GM12878 (cell line): ENCODE measurements around the gene CELF6. TPM values are rescaled to one million over a fixed set of nuclear protein-coding genes. Genes with fewer than 3 reads are reported as not detected.
A peak's percentile ranks its signal among the peaks of the same experiment; 100 is the strongest.

Experiments
- CHD2 ChIP-seq: IDR thresholded peaks from 2 replicates; pipeline ENCODE4 v1.6.1; 2011; ENCODE audit warnings: low read depth, low read length, improper control_type of control experiment, borderline replicate concordance
- E4F1 ChIP-seq: fragments of 450-650 bp; IDR thresholded peaks from 2 replicates; pipeline ENCODE4 v1.6.1; 2018; ENCODE audit warnings: borderline replicate concordance, mild to moderate bottlenecking; ENCODE audit not compliant: partially characterized antibody
- ESRRA ChIP-seq: IDR thresholded peaks from 2 replicates; pipeline ENCODE4 v1.6.1; 2012; ENCODE audit warnings: mild to moderate bottlenecking, low read length, improper control_type of control experiment
- ETV6 ChIP-seq, 2 experiments: fragments of 450-650 bp in 1 of 2; IDR thresholded peaks in 1 of 2; conservative IDR thresholded peaks in 1 of 2; 2 replicates each; pipeline ENCODE4 v1.6.1; 2014; ENCODE audit warnings: antibody characterized with exemption in 1 of 2, borderline replicate concordance in 1 of 2, low read depth in 1 of 2, mild to moderate bottlenecking in 1 of 2, moderate library complexity in 1 of 2
- HDAC6 ChIP-seq: fragments of 200-600 bp; sonication (generic); IDR thresholded peaks from one replicate; pipeline ENCODE4 v1.8.0; 2017; ENCODE audit warnings: antibody characterized with exemption; ENCODE audit not compliant: unreplicated experiment
- IRF4 ChIP-seq: IDR thresholded peaks from 2 replicates; pipeline ENCODE4 v1.6.1; 2011; ENCODE audit warnings: low read depth, low read length
- KDM1A ChIP-seq: fragments of 200-600 bp; sonication (generic); IDR thresholded peaks from 2 replicates; pipeline ENCODE4 v1.6.1; 2016; ENCODE audit warnings: borderline replicate concordance
- MYB ChIP-seq: fragments of 150-350 bp; IDR thresholded peaks from 2 replicates; pipeline ENCODE4 v1.6.1; 2014; ENCODE audit warnings: mild to moderate bottlenecking, low read depth, low read length, borderline replicate concordance
- NFXL1 ChIP-seq: fragments of 450-650 bp; IDR thresholded peaks from 2 replicates; pipeline ENCODE4 v1.6.1; 2017; ENCODE audit warnings: antibody characterized with exemption, mild to moderate bottlenecking, borderline replicate concordance
- NFYB ChIP-seq: IDR thresholded peaks from 2 replicates; pipeline ENCODE4 v1.6.1; 2011; ENCODE audit warnings: low read depth, mild to moderate bottlenecking, low read length, improper control_type of control experiment, moderate library complexity; ENCODE audit not compliant: insufficient read depth
- SMAD1 ChIP-seq: fragments of 450-650 bp; IDR thresholded peaks from 2 replicates; pipeline ENCODE4 v1.6.1; 2018; ENCODE audit warnings: mild to moderate bottlenecking, low read depth; ENCODE audit not compliant: partially characterized antibody
- SMAD5 ChIP-seq: IDR thresholded peaks from 2 replicates; pipeline ENCODE4 v1.6.1; 2016; ENCODE audit warnings: antibody characterized with exemption, low read depth
- SUPT20H ChIP-seq: IDR thresholded peaks from 2 replicates; pipeline ENCODE4 v1.6.1; 2011; ENCODE audit warnings: low read depth, mild to moderate bottlenecking, low read length, moderate library complexity, borderline replicate concordance; ENCODE audit not compliant: control insufficient read depth
- ZBTB11 ChIP-seq: fragments of 450-650 bp; formaldehyde crosslinking; IDR thresholded peaks from 2 replicates; pipeline ENCODE4 v1.5.0; 2022; ENCODE audit warnings: mild to moderate bottlenecking, missing genetic modification characterization
- ZBTB33 ChIP-seq: fragments of 450-650 bp; IDR thresholded peaks from 2 replicates; pipeline ENCODE4 v1.6.1; 2017; ENCODE audit warnings: mild to moderate bottlenecking
- ZBTB4 ChIP-seq: fragments of 450-650 bp; formaldehyde crosslinking; IDR thresholded peaks from 2 replicates; pipeline ENCODE4 v1.4.0; 2022; ENCODE audit warnings: mild to moderate bottlenecking, moderate library complexity
- ZNF207 ChIP-seq: fragments of 450-650 bp; IDR thresholded peaks from 2 replicates; pipeline ENCODE4 v1.6.1; 2014; ENCODE audit warnings: antibody characterized with exemption, mild to moderate bottlenecking, borderline replicate concordance
- ZNF24 ChIP-seq: fragments of 450-650 bp; IDR thresholded peaks from 2 replicates; pipeline ENCODE4 v1.6.1; 2017; ENCODE audit warnings: antibody characterized with exemption, mild to moderate bottlenecking
- polyA plus RNA-seq, 11 experiments: library from polyadenylated mRNA; depleted of rRNA in 4 of 11; unstranded in 6 of 11; stranded (reverse) in 5 of 11; fragments of >200 nt; fragmentation: Nextera tagmentation in 4 of 11; fragmentation: Illumina TruSeq in 1 of 11; extraction: Ambion mirVana in 4 of 11; extraction: Trizol in 1 of 11; gene quantifications; 1 replicate in 1 of 11; 2 replicates in 10 of 11; pipeline versions ENCODE4 v1.2.1 to v1.2.3, GENCODE V29; 2011 to 2016; ENCODE audit warnings: inconsistent platforms in 2 of 11, missing spikeins in 2 of 11, low read depth in 1 of 11
- total RNA-seq, 4 experiments: library from RNA; depleted of rRNA in 3 of 4; stranded (reverse); fragments of >200 nt in 3 of 4; fragmentation: Illumina TruSeq in 1 of 4; extraction: Trizol in 1 of 4; gene quantifications; 2 replicates each; pipeline versions ENCODE4 v1.2.1 to v1.2.3, GENCODE V29; 2013 to 2021

The CELF6 gene
- total and polyA plus RNA-seq, 10 of the 15 experiments (the other 5 are each of a cell fraction or from before 2014, with no cell fraction given), result 0.06 to 0.54 (median 0.23) TPM; not detected in 1

GRCh38 chr15:72272213-72272996 is 47.6 kb downstream of the CELF6 start, which contains the start of gene PARP6 (continued):
- TF ChIP-seq NFYB, result peak; percentile 58; the same call in 1 of the 2 replicates
- TF ChIP-seq ESRRA, result no peak
- TF ChIP-seq ZBTB4, result no peak
- no peak for TF ChIP-seq HDAC6
- no peak for TF ChIP-seq MYB
- no peak for TF ChIP-seq ZBTB33
- no peak for TF ChIP-seq ZBTB11 (CRISPR knock-in tag)
- no peak for TF ChIP-seq ZNF24
- TF ChIP-seq ZNF207, result no peak
- no peak for TF ChIP-seq SMAD5
- no peak for TF ChIP-seq ETV6 (conservative IDR thresholded peaks at IDR 0.05 in 1 of 2, IDR thresholded peaks at IDR 0.05 in 1 of 2; ENCODE audit: borderline replicate concordance in 1 of 2, low read depth in 1 of 2)
- TF ChIP-seq KDM1A, result no peak
- TF ChIP-seq IRF4, result no peak
- TF ChIP-seq CHD2, result peak; percentile 44; the same call in 1 of the 2 replicates
- peak; percentile 24 for TF ChIP-seq E4F1
- no peak for TF ChIP-seq SUPT20H
- TF ChIP-seq NFXL1, result no peak
- no peak for TF ChIP-seq SMAD1
